HCT116 (cell line): ENCODE measurements around the gene AUTS2.

Experiments
- CEBPB ChIP-seq: IDR thresholded peaks from 2 replicates; pipeline ENCODE4 v1.6.1; 2012; ENCODE audit warnings: low read depth
- CTCF ChIP-seq, 3 experiments: fragments of 200-600 bp in 1 of 3; sonication (generic) in 1 of 3; IDR thresholded peaks in 2 of 3; conservative IDR thresholded peaks in 1 of 3; 2 replicates each; pipeline ENCODE4 v1.5.1; 2012 to 2017; ENCODE audit warnings: low read depth in 2 of 3, low read length in 2 of 3, antibody characterized with exemption in 1 of 3, borderline replicate concordance in 1 of 3, control low read depth in 1 of 3, mild to moderate bottlenecking in 1 of 3, mixed read lengths in 1 of 3, mixed run types in 1 of 3, moderate library complexity in 1 of 3; ENCODE audit not compliant: insufficient read depth in 1 of 3
- EZH2 ChIP-seq: fragments of 200-600 bp; sonication (generic); IDR thresholded peaks from 2 replicates; pipeline ENCODE4 v1.6.1; 2017; ENCODE audit warnings: antibody characterized with exemption, mixed run types
- EZH2phosphoT487 ChIP-seq: fragments of 200-600 bp; IDR thresholded peaks from 2 replicates; pipeline ENCODE4 v1.6.1; 2018; ENCODE audit warnings: antibody characterized with exemption, borderline replicate concordance
- MAX ChIP-seq: IDR thresholded peaks from 2 replicates; pipeline ENCODE4 v1.6.1; 2012
- POLR2A ChIP-seq: IDR thresholded peaks from 2 replicates; pipeline ENCODE4 v1.7.0; 2011; ENCODE audit warnings: borderline replicate concordance; ENCODE audit not compliant: insufficient read depth, insufficient read length; ENCODE audit errors: extremely low read depth
- SIN3A ChIP-seq: IDR thresholded peaks from 2 replicates; pipeline ENCODE4 v1.6.1; 2012; ENCODE audit warnings: low read depth
- ZBTB33 ChIP-seq: IDR thresholded peaks from 2 replicates; pipeline ENCODE4 v1.6.1; 2011; ENCODE audit warnings: mild to moderate bottlenecking, low read length, moderate library complexity; ENCODE audit not compliant: insufficient replicate concordance; ENCODE audit errors: extremely low read depth

GRCh38 chr7:70030745-70031144 is 432.5 kb downstream of the AUTS2 start:
- TF ChIP-seq CTCF (IDR thresholded peaks at IDR 0.05 in 2 of 3, conservative IDR thresholded peaks at IDR 0.05 in 1 of 3; ENCODE audit: borderline replicate concordance in 1 of 3, insufficient read depth in 1 of 3, low read depth in 2 of 3, low read length in 2 of 3) (no peak), EZH2phosphoT487 (no peak), MAX (no peak), SIN3A (no peak), ZBTB33 (no peak), POLR2A (no peak), EZH2 (no peak), CEBPB (no peak)
